DND-41 (cell line): ENCODE data around the gene SYNPO.

ENCODE experiments used
- EZH2 ChIP-seq: IDR thresholded peaks from 3 replicates; pipeline ENCODE4 v1.6.1; 2012; ENCODE audit warnings: borderline replicate concordance, low read depth, mild to moderate bottlenecking, moderate library complexity, low read length, inconsistent platforms; ENCODE audit not compliant: severe bottlenecking
- TF ChIP-seq, protein P1 (sequence below): IDR thresholded peaks from 2 replicates; pipeline ENCODE4 v1.5.1; 2012; ENCODE audit warnings: borderline replicate concordance, low read length, moderate library complexity, mild to moderate bottlenecking; ENCODE audit not compliant: poor library complexity, severe bottlenecking; ENCODE audit errors: extremely low read depth

DNA sequence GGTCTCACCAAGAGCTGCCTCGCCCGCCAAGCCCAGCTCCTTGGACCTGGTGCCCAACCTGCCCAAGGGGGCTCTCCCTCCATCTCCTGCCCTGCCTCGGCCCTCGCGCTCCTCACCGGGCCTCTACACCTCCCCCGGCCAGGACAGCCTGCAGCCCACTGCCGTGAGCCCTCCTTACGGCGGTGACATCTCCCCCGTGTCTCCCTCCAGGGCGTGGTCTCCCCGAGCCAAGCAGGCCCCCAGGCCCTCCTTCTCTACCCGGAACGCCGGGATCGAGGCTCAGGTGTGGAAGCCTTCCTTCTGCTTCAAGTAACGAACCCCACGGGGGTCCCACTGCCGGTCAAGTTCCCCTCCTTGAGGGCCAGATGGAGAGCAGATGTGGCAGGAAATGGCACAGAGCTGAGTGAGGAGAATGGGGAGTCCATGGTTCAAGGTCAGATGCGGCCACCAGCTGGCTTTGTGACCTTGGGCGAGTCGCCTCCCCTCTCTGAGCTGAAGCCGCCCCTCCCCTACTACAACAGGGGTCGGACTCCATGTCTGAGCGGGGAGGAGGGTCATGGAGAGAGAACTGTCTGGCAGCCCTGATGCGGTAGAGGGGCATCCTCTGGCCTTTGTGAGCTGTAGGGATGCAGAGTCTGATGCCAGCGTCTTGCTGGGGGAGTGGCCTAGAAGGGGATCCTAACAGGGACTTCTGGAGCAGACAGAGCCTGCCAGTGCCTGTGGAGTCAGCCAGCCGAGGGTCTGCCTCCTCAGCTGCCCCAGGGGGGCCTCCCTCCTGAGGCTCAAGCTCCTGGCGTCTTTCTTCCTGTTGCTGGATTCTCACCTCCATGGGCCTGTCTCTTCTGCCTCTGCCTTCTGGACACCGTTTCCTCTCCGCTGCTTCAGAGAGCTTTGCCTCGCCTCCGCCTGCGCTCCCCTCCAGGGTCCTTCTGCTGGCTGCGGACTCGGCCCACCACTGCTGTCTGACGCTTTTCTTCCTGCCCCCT is 9.9 kb downstream of the SYNPO start:
- TF ChIP-seq, protein P1, sequence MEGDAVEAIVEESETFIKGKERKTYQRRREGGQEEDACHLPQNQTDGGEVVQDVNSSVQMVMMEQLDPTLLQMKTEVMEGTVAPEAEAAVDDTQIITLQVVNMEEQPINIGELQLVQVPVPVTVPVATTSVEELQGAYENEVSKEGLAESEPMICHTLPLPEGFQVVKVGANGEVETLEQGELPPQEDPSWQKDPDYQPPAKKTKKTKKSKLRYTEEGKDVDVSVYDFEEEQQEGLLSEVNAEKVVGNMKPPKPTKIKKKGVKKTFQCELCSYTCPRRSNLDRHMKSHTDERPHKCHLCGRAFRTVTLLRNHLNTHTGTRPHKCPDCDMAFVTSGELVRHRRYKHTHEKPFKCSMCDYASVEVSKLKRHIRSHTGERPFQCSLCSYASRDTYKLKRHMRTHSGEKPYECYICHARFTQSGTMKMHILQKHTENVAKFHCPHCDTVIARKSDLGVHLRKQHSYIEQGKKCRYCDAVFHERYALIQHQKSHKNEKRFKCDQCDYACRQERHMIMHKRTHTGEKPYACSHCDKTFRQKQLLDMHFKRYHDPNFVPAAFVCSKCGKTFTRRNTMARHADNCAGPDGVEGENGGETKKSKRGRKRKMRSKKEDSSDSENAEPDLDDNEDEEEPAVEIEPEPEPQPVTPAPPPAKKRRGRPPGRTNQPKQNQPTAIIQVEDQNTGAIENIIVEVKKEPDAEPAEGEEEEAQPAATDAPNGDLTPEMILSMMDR, result no peak
- TF ChIP-seq EZH2, result no peak
